Kidney glomerular epithelial cell (primary cell): ENCODE results near the gene ARID1A.

Experiments used
- DNase-seq: peaks from one replicate; lab custom pipeline; 2025; lab: John Stamatoyannopoulos, UW

Gene ARID1A

DNA sequence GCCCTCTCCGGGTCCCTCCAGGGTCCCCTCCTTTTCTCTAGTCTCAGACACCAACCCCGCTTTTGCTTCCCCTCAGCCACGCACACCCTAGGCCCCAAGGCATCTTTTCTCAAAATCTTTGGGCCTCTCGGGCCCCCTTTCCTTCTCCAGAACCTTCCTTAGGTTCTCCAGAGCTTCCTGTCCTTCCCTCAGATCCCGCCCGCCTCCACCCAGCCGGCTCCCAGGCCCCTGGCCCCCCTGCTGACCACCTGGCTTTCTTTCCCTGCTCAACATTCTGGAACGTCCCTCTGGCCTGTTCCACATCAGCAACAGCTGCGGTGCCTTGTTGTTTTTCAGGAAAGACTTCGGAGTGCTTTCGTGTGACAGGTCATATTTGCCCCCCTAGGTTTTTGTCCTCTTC, 131.8 kb downstream of the ARID1A start:
- DNase-seq: no peak

DNA sequence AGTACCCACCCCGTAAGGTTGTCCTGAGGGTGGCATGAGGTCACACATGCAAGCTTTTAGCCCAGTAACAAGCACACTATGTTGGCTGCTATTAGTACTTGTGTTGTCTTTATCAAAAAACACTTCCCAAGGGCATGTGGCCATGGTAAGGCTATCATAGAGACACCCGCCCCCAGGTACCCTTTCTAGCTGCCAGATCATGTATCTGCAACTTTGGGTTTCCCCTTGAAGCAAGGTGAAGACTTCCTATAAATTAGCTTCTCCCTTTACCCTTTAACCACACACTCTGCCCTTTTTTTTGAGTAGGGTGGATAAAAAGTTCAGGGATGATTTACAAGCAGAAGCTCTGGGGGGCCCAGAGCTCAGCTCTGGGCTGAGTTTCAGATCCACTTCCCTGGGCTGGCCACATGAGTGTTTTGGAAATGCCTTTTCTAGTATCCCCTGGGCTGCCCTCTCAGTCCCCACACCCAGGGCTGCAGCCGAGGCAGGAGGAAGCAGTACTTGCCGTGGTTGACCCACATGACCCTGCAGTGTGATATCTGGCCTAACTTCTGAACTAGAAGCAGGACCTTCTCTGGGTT, 132.7 kb downstream of the ARID1A start:
- DNase-seq: no peak

DNA sequence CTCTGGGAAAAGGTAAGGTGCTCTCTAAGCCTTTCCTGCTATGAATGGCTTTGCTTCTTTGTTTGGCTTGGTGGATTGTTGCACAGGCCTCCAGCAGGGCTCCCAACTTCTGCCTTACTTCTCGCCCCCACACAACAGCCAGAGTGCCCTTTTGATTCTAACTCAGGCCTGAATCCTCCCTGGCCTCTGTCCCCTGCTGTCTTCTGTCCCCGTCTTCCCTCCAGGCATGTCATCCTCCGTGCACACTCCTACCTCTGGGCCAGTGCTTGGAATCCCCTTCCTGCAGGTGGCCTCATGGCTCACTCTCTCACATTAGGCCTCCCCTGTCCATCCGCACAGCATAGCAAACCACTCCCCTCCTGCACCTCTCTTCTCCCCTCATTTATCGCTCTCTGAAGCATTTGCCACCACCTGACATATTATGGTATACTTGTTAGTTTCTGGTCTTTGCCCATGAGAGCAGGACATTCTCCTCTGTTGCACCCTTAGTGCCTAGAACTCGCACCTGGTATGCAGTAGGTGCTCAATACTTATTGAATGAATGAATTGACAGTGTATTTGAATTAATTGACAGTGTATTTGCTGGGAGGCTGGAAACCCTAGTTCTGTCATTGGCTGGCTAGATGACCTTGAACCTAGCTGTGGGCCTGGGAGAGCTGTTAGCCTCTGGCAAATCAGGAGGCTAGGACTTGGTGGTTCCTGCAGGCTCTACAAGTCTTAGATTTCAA, 133.5 kb downstream of the ARID1A start:
- no peak for DNase-seq

DNA sequence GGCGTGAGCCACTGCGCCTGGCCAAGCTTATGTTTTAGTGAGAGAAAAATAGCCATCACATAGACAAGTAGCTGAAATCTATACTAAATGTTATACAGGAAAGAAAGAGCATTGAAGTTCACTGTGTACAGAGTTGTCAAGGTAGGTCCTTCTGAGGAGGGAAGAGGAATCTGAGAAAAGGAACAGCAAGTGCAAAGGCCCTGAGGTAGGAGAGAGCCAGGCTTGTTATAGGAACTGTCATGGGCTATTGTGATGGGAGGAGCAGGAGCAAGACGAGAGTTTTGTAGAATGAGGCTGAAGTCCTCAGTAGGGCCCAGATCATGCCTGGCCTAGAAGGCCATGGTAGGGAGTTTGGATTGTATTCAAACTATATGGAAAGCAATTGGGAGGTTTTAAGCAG, 135.2 kb downstream of the ARID1A start:
- no peak for DNase-seq
